Right lobe of liver (tissue), 6 donors: Measurements from ENCODE around the gene DNAJC27. TPM values are rescaled to one million over a fixed set of nuclear protein-coding genes. Genes with fewer than 3 reads are reported as not detected.
A peak's percentile ranks its signal among the peaks of the same experiment; 100 is the strongest.
"Not testable (repeated sequence)": the region's sequence is repeated elsewhere in the genome, so short reads cannot be mapped to it uniquely, and the experiment has no call there.

Experiments
- ATAC-seq, 4 donors: fragments of 200-7000 bp; cut with Tn5 transposase; one replicate each; pipeline ENCODE4 v1.9.1; 2020; ENCODE audit warnings: mild to moderate bottlenecking in 4 of 4, moderate library complexity in 4 of 4
- DNase-seq, 3 donors: peaks; one replicate each; pipeline ENCODE4 v3.0.0-alpha.2; 2020
- H3K27ac ChIP-seq, 3 donors: fragments of 200-600 bp; one replicate each; pipeline ENCODE4 v1.8.0; 2022
- H3K27me3 ChIP-seq, 2 donors: fragments of 200-600 bp; one replicate each; pipeline ENCODE4 v1.8.0; 2022
- H3K36me3 ChIP-seq, 4 donors: fragments of 200-600 bp; sonication (generic) in 1 of 4; one replicate each; pipeline versions ENCODE4 v1.5.1 to v1.8.0; 2017 to 2022; ENCODE audit warnings: control low read depth in 1 of 4
- H3K4me1 ChIP-seq, 4 donors: fragments of 200-600 bp; sonication (generic) in 1 of 4; one replicate each; pipeline versions ENCODE4 v1.5.1 to v1.8.0; 2017 to 2022; ENCODE audit warnings: control low read depth in 1 of 4
- H3K4me3 ChIP-seq, 3 donors: fragments of 200-600 bp; one replicate each; pipeline ENCODE4 v1.8.0; 2022
- H3K9me3 ChIP-seq, 4 donors: fragments of 200-600 bp; sonication (generic) in 1 of 4; one replicate each; pipeline versions ENCODE4 v1.5.1 to v1.8.0; 2017 to 2022; ENCODE audit warnings: control low read depth in 1 of 4
- CTCF ChIP-seq, 4 donors: fragments of 200-600 bp in 3 of 4; fragments of 450-650 bp in 1 of 4; IDR thresholded peaks; one replicate each; pipeline versions ENCODE4 v1.5.1 to v1.8.0; 2016 to 2022; ENCODE audit warnings: antibody characterized with exemption in 4 of 4, mild to moderate bottlenecking in 2 of 4
- POLR2A ChIP-seq: fragments of 450-650 bp; IDR thresholded peaks from one replicate; pipeline ENCODE4 v1.6.1; 2017; ENCODE audit warnings: antibody characterized with exemption, mild to moderate bottlenecking
- WGBS: methylation state at CpG from one replicate; pipeline ENCODE4 v1.1.6; 2018; ENCODE audit warnings: low coverage, low lambda C conversion rate; ENCODE audit not compliant: insufficient coverage; ENCODE audit errors: missing lambda C conversion rate; 5-methylcytosine and 5-hydroxymethylcytosine counted together
- intact Hi-C, 2 donors: fragments of 100-400 bp; cut with DNase I; formaldehyde crosslinking; loops; one replicate each; pipeline versions ENCODE4 v1.11.2 to v1.14.1; 2022
- long read RNA-seq: library from polyadenylated mRNA; unstranded; transcript quantifications from one replicate; pipeline ENCODE4 v2.0.0, GENCODE V29; 2019
- total RNA-seq, 6 experiments: library from RNA; depleted of rRNA in 2 of 6; stranded (reverse); fragments of >200 nt in 2 of 6; fragmentation: NEBNext Ultra II Directional in 3 of 6; extraction: Animal tissue kit (Norgen Biotek cat#: 25700) in 3 of 6; gene quantifications; one replicate each; pipeline versions ENCODE4 v1.1.0 to v1.2.4, GENCODE V29; 2016 to 2023
- donor health status: DM: no; HTN: yes; CAD: no.
- donor health status: DM: no; HTN: no; CAD: no.
- donor health status: DM: no; HTN: no; CAD: no.
- donor health status: DM: no; HTN: yes; CAD: no.
- donor health status: DM: no; HTN: yes; CAD: no.

The DNAJC27 gene
- 1 to 10 TPM; 1.1 to 2.1 (median 1.7) TPM for total RNA-seq
- long read RNA-seq = 0 reads

- ATAC-seq (peak; percentile 93 to 97 (median 94)), DNase-seq (peak; percentile 98 to 99 (median 99))
- WGBS = 0% methylated on average over 23 of the region's 72 CpGs
- Histone ChIP-seq H3K4me1 (no peaks in the 10 kb centered on the region), H3K27me3 (no peaks in the 10 kb centered on the region), H3K36me3 (peaks cover 0 to 4% (median 0%) of the 10 kb centered on the region in 4 donors), H3K9me3 (no peaks in the 10 kb centered on the region), H3K4me3 (peak within 1 kb of the TSS; percentile 61 to 90 (median 82)), H3K27ac (peak within 1 kb of the TSS; percentile 97 to 99 (median 99))
- intact Hi-C loops = no loop called here
- TF ChIP-seq POLR2A (peak; percentile 92), CTCF (IDR thresholded peaks at IDR 0.05) (no peak)
Observed at GRCh38 chr2:24971536-24972314, at the start of gene DNAJC27. DNAJC27 (minus strand) TSS chr2:24971955; CDS start chr2:24971904, 51 bp downstream.

DNA sequence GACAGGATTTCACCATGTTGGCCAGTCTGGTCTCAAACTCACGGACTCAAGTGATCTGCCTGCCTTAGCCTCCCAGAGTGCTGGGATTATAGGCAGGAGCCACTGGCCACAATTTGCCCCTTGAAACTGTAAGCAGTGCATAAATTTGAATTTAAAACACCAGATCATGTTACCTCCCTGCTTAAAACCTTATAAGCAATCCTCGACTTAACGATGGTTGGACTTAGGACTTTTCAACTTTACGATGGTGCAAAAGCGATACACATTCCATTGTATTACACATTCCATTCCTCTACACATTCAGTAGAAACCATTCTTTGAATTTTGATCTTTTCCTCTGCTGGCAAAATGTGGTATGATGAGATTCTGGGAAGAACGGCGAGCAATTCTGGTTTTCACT is 46.9 kb upstream of the DNAJC27 start:
- Histone ChIP-seq H3K4me1 (no peaks in the 10 kb centered on the region), H3K9me3 (no peaks in the 10 kb centered on the region), H3K4me3 (no peak overlapping the region), H3K27me3 (no peaks in the 10 kb centered on the region), H3K27ac (no peak overlapping the region), H3K36me3 (no peaks in the 10 kb centered on the region)
- intact Hi-C loops = no loop called here
- DNase-seq = no peak
- ATAC-seq = no peak
- 86% methylated on average over 7 of the region's 7 CpGs for WGBS
- TF ChIP-seq POLR2A (no peak), CTCF (IDR thresholded peaks at IDR 0.05) (no peak)

GRCh38 chr2:25014631-25015030 is 42.9 kb upstream of the DNAJC27 start:
- TF ChIP-seq CTCF (IDR thresholded peaks at IDR 0.05) = no peak
- no peak for TF ChIP-seq POLR2A
- intact Hi-C loops = no loop called here

DNA sequence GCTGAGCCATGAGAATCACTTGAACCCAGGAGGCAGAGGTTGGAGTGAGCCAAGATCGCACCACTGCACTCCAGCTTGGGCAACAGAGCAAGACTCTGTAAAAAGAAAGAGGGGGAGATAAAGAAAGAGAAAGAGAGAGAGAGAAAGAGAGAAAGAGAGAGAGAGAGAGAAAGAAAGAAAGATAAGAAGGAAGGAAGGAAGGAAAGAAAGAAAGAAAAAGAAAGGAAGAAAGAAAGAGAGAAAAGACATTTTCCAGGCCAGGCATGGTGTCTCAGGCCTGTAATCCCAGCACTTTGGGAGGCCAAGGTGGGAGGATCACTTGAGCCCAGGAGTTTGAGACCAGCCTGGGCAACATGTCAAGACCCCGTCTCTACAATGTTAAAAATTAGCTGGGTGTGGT is 39.6 kb upstream of the DNAJC27 start:
- H3K4me3 ChIP-seq, intact Hi-C loops, H3K36me3 ChIP-seq, ATAC-seq, H3K27ac ChIP-seq, H3K27me3 ChIP-seq, H3K4me1 ChIP-seq, H3K9me3 ChIP-seq, DNase-seq: not testable (repeated sequence)
- WGBS = 100% methylated on average over 2 of the region's 2 CpGs

More at GRCh38 chr2:25014631-25015030, 42.9 kb upstream of the DNAJC27 start:
- Histone ChIP-seq H3K27me3 (no peaks in the 10 kb centered on the region), H3K4me1 (no peaks in the 10 kb centered on the region), H3K4me3 (no peak overlapping the region), H3K36me3 (no peaks in the 10 kb centered on the region), H3K9me3 (no peaks in the 10 kb centered on the region), H3K27ac (no peak overlapping the region)
- no peak for DNase-seq
- no peak for ATAC-seq
- whole genome bisulfite sequencing = 90% methylated on average over 5 of the region's 9 CpGs

DNA sequence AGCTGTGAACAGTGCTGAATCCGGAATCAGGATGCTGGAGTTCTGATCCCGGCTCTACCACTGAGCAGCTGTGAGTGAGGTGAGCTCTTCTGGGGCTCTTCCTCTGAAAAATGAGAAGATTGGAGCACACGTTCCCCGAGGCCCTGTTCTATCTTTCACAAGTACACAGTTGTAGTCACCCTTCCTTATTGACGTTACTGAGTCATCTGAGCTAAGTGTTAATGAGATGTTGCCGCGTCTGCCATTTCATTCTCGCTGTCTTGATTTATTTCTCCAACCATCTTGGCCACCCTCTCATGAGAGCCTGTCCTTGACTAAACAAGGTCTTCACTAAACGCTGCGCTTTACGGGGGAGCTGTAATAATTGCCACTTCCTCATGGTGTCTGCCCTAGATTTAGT is 38.2 kb upstream of the DNAJC27 start:
- no peaks in the 10 kb centered on the region for H3K27me3 ChIP-seq
- no peaks in the 10 kb centered on the region for H3K36me3 ChIP-seq
- H3K27ac ChIP-seq = no peak overlapping the region
- no peaks in the 10 kb centered on the region for H3K9me3 ChIP-seq
- ATAC-seq = no peak
- TF ChIP-seq POLR2A = no peak
- no peak for TF ChIP-seq CTCF (IDR thresholded peaks at IDR 0.05)
- 73% methylated on average over 9 of the region's 11 CpGs for WGBS
- DNase-seq = no peak
- no peaks in the 10 kb centered on the region for H3K4me1 ChIP-seq
- intact Hi-C loops = no loop called here
- no peak overlapping the region for H3K4me3 ChIP-seq
